HG03558 (cell line): Measurements from ENCODE around the gene NNT.

Experiments
- ATAC-seq: cut with Tn5 transposase; IDR thresholded peaks from one replicate; pipeline ENCODE4 v1.9.1; 2021; ENCODE audit warnings: moderate number of reproducible peaks; ENCODE audit not compliant: unreplicated experiment; ENCODE audit errors: extremely low read depth

NNT gene

DNA sequence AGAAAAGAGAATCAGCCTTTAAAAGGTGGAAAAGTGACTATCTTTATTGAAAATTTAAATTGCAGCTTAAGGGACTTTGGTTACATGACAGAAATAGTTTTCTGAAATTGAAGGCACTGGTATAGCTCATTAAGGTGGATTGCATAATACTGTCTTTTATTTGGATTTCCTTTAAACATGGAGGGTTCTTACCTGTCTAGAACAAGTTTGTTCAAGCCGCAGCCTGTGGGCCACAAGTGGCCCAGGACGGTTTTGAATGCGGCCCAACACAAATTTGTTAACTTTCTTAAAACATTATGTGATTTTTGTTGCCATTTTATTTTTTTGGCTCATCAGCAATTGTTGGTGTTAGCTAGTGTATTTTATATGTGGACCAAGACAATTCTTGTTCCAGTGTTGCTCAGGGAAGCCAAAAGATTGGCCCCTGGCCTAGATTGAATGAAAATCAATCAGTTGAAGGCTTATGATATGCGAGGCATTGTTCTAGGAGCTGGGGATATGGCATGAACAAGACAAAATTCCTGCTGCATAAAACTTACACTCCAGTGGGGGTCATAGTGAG lies 18.0 kb downstream of the NNT start:
- ATAC-seq, result no peak

- ATAC-seq, result no peak
Observed at GRCh38 chr5:43622074-43622473, 19.1 kb downstream of the NNT start.

DNA sequence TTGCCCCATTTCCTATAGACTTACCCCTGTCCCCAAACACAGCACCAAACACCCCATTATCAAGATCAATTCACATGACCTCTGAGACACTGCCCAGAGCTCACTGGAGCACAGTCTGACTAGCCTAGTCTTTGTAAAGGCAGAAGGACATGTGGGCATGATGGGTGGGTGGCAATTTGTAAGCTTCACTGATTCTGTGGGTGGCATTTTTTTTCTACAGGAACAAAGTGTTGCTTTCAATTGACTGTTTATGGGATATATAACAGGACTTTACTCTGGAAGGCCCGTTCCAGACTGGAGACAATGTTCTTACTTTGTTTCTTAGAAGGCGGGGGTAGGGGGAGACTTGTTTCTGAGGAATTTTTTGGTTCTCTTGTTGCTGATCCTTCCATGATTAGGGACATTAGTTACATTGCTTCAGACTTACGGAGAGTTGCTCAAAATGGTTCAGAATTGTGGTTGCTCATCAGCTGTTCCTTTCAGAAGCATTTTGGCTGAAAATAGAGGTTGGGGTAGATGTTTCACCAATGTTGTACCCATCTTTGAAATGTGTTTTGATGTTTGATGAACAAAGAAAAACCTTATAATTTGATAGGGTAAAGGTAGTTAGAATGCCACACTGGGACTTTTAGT lies 20.2 kb downstream of the NNT start:
- ATAC-seq, result no peak

GRCh38 chr5:43627028-43627427 lies 24.0 kb downstream of the NNT start:
- ATAC-seq, result no peak

DNA sequence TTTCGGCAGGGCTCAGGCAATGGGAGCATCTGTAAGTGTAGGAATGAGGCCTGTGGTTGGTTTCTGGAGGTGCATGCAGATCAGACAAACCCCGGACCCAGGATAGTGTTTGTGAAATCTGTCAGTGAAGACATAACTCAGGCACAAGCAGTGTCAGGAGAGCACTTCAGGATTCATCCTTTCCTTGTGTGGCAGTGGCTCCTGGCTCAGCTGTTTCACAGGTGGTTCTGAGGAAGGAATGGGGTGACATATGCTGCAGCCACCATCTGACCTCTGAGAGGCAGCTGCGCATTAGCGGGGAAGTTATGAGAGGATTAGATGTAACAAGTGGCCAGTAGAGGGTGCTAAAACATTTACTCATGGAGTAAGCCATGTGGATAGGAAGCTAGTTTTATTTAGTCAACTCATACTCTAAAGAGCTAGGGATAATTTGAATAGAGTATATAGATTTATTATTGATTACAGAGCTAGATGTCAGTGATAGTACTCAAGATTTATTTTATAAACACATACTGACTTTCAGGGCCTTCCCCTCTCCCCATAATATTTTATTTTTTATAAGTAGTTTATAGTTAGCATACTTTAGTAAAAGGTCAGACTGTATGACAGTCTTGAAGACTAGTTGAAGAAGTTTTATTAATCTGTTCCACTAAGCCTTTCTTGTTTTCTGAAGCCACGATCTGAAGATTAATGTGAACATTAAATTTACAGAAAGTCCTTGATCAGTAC lies 28.4 kb downstream of the NNT start:
- ATAC-seq, result peak; percentile 87

DNA sequence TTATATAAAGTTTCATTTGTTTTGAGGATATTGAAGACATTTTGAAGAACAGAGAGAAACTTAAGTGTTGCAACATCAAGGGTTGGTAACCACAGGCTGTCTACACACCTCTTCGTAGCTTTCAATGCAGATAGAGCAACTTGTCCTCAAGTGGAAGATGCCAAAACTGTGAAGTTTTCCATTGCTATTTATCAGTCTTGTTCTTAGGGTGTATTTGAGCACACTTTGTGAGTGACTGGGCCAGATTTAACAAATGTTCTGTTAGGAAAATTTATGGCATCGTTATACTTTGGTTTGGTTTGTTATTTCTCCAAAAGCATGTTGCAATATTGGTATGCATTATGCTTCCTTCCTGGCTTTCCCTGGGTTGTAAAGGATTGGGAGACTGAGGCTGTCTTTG lies 31.6 kb downstream of the NNT start:
- ATAC-seq, result no peak

DNA sequence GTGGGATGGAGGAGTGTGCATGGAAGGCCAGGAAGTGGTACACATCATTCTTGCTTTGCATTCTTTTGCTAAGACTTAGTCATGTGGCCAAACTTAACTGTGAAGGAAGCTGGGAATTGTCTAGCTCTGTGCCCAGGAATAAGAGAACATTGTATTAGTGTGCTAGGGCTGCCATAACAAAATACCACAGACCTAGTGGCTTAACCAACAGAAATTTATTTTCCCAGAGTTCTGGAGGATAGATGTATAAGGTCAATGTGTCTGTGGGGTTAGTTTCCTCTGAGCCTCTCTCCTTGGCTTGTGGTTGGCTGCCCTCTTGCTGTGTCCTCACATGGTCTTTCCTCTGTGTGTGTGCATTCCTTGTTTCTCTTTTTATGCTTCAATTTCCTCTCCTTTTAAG lies 32.4 kb downstream of the NNT start:
- no peak for ATAC-seq

GRCh38 chr5:43636076-43636475 lies 33.1 kb downstream of the NNT start:
- no peak for ATAC-seq

DNA sequence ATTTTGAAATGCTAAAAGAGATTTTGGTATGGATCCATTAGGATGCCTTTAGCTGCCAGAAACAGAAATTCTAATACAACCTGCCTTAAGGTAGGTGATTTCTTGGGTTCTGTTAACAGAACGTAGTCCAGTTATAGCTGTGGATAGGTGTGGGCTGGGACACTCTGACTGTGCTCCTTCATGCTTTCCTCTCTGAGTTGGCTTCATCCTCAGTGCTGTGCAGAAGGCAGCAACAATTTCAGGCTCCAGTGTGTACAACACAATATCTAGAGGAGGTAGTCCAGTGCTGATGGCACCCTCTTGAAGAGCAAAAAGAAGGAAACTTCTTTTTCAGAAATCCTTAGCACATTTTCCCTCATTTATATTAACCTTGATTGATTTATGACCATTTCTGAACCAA lies 34.4 kb downstream of the NNT start:
- ATAC-seq, result no peak

GRCh38 chr5:43638107-43638506 lies 35.1 kb downstream of the NNT start:
- no peak for ATAC-seq

GRCh38 chr5:43638546-43638945 lies 35.6 kb downstream of the NNT start:
- ATAC-seq, result no peak

- no peak for ATAC-seq
Observed at GRCh38 chr5:43639566-43639965, 36.6 kb downstream of the NNT start.

GRCh38 chr5:43642428-43642827 lies 39.4 kb downstream of the NNT start:
- no peak for ATAC-seq

DNA sequence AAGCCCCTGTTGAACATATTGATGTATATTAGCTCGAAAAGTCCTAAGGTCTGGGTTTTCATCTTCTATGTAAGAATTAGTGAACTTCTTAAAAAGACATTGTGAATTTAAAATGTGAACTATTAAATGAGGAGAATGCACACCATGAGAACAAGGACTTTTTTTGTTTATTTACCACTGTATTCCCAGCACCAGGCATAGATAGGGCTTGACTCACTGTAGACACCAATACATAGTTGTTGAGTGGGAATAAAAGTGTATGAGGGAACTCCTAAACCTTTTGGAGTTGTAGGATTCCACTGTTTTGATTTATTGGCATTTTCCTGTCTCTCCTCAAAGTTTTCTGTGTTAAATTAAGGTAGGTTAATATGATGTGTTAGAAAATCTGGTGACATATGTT lies 40.3 kb downstream of the NNT start:
- no peak for ATAC-seq

DNA sequence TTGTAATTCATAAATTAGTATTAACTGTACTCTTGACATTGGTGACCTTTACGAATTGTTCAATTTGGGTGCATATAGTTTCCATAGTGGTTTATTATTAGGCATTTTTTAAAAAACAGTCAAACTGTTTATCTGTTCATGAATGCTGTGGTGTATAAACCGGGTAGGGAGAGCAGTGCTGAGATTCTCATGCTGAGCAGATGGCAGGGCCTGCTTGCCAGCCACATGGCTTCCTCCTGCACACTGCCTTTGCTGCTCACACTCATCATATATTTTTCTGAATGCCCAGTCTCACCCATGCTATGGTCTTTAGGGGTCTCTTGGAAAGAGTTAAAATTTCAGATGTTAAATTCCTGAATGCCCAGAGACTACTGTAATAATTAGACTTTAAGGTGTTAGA lies 40.8 kb downstream of the NNT start:
- no peak for ATAC-seq

DNA sequence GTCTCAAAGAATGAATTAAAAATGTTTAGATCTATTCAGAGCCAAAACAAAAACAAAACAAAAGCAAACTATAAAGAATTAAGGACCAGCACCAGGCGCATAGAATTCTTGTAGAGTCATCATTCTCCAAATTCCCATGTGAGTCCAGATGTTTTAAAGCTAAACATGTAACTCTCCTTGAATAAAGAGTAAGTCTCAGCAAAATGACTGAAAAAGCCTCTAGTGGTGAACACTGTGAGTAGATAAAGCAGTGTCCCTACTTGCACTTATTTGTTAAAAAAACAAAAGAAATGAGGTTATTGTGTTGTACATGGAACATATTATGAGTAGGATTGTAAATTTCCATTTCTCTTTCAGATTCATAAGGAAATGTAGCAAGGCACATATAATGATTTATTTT lies 44.0 kb downstream of the NNT start:
- no peak for ATAC-seq

- no peak for ATAC-seq
Observed at GRCh38 chr5:43647789-43648188, 44.8 kb downstream of the NNT start.

- ATAC-seq, result no peak
Observed at GRCh38 chr5:43648499-43649124, 45.6 kb downstream of the NNT start.

DNA sequence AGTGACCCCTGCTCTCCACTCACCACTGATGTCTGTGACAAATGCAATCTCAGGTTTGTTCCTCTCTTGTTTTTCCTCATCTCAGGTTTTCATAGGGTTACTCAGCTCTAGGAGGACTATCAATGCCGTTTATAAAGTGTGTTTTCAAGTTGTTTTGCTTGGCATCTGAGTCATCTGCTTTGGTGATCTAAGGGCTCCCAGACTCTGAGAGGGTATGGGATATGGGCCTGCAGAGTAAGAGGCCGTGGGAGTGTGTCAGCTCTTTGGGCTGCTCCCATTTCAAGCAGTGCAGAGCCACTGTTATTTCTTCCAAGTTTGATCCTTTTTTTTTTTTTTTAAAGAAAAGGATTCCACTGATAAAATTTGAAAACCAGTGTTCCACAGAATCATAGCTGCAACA lies 46.3 kb downstream of the NNT start:
- ATAC-seq, result no peak

DNA sequence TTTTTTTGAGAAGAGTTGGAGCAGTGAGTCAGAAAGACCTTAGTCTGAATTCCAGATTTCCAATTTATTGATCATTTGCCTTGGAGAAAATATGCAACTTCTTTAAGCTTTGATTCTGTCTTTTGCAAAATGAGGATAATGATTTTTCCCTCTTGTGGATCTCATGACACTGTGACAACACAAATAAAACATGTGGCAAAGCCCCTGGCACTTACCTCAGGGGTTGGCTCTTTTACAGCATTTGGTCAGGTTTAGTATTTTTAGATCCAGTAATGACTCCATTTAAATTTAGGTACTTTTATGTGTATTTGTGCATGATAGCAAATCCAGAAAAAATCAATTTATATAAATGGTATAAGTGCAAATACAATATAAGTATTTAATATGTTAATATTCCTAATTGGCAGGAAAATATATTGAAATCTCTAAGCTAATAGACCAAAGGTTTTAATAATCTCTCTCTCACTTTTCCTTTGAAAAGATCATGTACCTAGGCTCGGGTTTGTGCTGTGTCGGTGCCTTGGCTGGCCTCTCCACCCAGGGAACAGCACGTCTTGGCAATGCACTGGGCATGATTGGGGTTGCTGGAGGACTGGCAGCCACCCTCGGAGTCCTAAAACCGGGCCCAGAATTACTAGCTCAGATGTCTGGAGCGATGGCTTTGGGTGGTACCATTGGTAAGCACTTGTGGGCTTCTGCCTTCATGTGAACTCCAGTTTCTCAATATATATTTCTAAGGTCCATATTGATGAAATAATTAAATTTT lies 49.7 kb downstream of the NNT start:
- no peak for ATAC-seq

DNA sequence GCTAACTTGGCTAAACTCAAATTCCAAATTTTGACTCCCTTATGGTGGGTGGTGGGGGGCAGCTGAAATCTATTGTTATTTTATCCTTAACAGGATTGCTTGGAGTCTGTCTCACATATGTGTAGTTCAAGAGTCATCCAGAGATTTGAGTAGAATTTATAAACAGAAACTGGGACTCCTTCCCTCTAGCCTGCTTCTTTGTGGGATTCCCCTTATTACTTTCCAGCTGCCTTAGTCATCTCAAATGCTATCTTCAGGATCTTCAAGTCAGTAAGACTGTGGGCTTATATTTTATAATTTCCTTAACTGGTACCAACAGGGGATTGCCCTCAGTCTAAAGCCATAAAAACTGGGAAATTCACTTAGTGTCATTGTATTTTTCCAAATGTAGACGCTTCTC lies 55.5 kb downstream of the NNT start:
- no peak for ATAC-seq
